Calu3 (cell line): Measurements from ENCODE around the gene OR52A5. TPM values are rescaled to one million over a fixed set of nuclear protein-coding genes. Genes with fewer than 3 reads are reported as not detected.

ENCODE experiments used
- BruUV-seq: library from RNA; stranded (reverse); fragments of 400-500 nt; replicated peaks from 2 replicates; lab custom pipeline; 2021; lab: Mats Ljungman, UMichigan
- CTCF ChIA-PET: fragments of 300-600 bp; sonication (Branson Sonifier 250); formaldehyde crosslinking; loops from one replicate; lab custom pipeline; 2022; ENCODE audit warnings: antibody characterized with exemption; lab: Charles Lee
- DNase-seq: peaks from one replicate; pipeline ENCODE4 v3.0.0; 2022
- H3K27ac Mint-ChIP-seq: one replicate; pipeline ENCODE4 v1.8.0; 2022; ENCODE audit warnings: mixed read lengths; ENCODE audit not compliant: unreplicated experiment
- H3K27me3 Mint-ChIP-seq: one replicate; pipeline ENCODE4 v1.8.0; 2022; ENCODE audit warnings: mixed read lengths; ENCODE audit not compliant: unreplicated experiment
- H3K36me3 Mint-ChIP-seq: one replicate; pipeline ENCODE4 v1.8.0; 2022; ENCODE audit warnings: mild to moderate bottlenecking, moderate library complexity, mixed read lengths; ENCODE audit not compliant: insufficient read depth, unreplicated experiment
- H3K4me1 Mint-ChIP-seq: one replicate; pipeline ENCODE4 v1.8.0; 2022; ENCODE audit warnings: mild to moderate bottlenecking, low read depth, mixed read lengths; ENCODE audit not compliant: unreplicated experiment
- H3K4me3 Mint-ChIP-seq: one replicate; pipeline ENCODE4 v1.8.0; 2022; ENCODE audit warnings: mild to moderate bottlenecking, low read depth, moderate library complexity, mixed read lengths; ENCODE audit not compliant: unreplicated experiment
- H3K9me3 Mint-ChIP-seq: one replicate; pipeline ENCODE4 v1.8.0; 2022; ENCODE audit warnings: low read depth, mixed read lengths; ENCODE audit not compliant: unreplicated experiment
- intact Hi-C: fragments of 100-400 bp; cut with micrococcal nuclease; formaldehyde crosslinking; loops from one replicate; pipeline ENCODE4 v1.10.0; 2022; ENCODE audit not compliant: unreplicated experiment
- total RNA-seq: library from RNA; stranded (reverse); gene quantifications from 2 replicates; pipeline ENCODE4 v1.2.3, GENCODE V29; 2022
- TF ChIP-seq, protein P1 (sequence below): fragments of 200-600 bp; IDR thresholded peaks from one replicate; pipeline ENCODE4 v1.8.0; 2022; ENCODE audit warnings: antibody characterized with exemption; ENCODE audit not compliant: unreplicated experiment

The OR52A5 gene
- total RNA-seq, 1 experiment from 2014 or later: not detected

DNA sequence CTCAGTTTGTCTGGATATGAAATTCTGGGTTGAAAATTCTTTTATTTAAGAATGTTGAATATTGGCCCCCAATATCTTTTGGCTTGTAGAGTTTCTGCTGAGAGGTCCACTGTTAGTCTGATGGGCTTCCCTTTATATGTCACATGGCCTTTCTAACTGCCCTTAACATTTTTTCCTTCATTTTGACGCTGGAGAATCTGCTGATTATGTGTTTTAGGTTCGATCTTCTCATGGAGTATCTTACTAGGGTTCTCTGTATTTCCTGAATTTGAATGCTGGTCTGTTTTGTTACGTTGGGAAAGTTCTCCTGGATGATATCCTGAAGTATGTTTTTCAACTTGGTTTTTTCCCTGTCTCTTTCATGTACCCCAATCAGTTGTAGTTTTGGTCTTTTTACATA is 22.8 kb downstream of the OR52A5 start:
- intact Hi-C loops: no loop called here
- no peaks in the 10 kb centered on the region for H3K4me1 Mint-ChIP-seq
- CTCF ChIA-PET: no interaction called here
- no peak overlapping the region for H3K4me3 Mint-ChIP-seq
- BruUV-seq: no TSS peak
- no peak overlapping the region for H3K27ac Mint-ChIP-seq
- H3K27me3 Mint-ChIP-seq: no peaks in the 10 kb centered on the region
- no peak for DNase-seq
- TF ChIP-seq, protein P1, sequence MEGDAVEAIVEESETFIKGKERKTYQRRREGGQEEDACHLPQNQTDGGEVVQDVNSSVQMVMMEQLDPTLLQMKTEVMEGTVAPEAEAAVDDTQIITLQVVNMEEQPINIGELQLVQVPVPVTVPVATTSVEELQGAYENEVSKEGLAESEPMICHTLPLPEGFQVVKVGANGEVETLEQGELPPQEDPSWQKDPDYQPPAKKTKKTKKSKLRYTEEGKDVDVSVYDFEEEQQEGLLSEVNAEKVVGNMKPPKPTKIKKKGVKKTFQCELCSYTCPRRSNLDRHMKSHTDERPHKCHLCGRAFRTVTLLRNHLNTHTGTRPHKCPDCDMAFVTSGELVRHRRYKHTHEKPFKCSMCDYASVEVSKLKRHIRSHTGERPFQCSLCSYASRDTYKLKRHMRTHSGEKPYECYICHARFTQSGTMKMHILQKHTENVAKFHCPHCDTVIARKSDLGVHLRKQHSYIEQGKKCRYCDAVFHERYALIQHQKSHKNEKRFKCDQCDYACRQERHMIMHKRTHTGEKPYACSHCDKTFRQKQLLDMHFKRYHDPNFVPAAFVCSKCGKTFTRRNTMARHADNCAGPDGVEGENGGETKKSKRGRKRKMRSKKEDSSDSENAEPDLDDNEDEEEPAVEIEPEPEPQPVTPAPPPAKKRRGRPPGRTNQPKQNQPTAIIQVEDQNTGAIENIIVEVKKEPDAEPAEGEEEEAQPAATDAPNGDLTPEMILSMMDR: no peak
- no peaks in the 10 kb centered on the region for H3K36me3 Mint-ChIP-seq
- H3K9me3 Mint-ChIP-seq: peaks cover 3% of the 10 kb centered on the region

DNA sequence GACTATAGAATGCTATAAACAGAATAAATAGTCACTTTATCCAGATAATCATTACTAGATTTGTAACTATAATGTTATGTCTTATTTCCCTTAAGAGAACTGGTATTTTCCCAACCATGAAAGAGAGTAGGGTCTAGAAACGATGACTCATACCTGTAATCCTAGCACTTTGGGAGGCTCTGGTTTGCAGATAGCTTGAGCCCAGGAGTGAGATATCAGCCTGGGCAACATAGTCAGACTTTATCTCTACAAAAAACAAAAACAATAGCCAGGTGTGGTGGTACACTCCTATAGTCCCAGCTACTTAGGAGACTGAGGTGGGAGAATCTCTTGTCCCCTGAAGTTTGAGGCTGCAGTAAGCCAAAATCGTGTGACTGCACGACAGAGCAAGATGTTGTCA is 30.9 kb downstream of the OR52A5 start:
- Mint-ChIP-seq H3K4me3 (no peak overlapping the region), H3K27me3 (no peaks in the 10 kb centered on the region), H3K36me3 (no peaks in the 10 kb centered on the region), H3K4me1 (no peaks in the 10 kb centered on the region), H3K27ac (no peak overlapping the region), H3K9me3 (no peaks in the 10 kb centered on the region)
- CTCF ChIA-PET: no interaction called here
- no peak for DNase-seq
- intact Hi-C loops: no loop called here
- BruUV-seq: no TSS peak
- TF ChIP-seq, protein P1: no peak

DNA sequence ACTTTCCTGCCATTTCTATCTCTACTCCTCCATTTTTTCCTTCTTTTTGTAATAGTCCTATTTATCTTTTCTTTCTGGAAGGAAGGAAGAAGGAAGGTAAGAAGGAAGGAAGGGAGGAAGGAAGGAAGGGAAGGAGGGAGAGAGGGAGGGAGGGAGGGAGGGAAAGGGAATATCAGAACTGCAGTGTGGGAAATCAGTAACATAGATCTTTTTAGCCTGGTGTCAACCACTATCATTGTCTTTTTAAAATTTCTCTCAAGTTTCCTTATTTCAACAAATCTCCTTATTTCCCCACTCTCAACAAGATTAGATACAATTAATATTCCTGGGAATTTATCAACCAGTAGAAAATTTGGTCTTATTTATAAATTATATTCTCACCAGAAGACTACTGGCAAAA is 35.1 kb downstream of the OR52A5 start:
- no peaks in the 10 kb centered on the region for H3K36me3 Mint-ChIP-seq
- no peak overlapping the region for H3K4me3 Mint-ChIP-seq
- no peaks in the 10 kb centered on the region for H3K9me3 Mint-ChIP-seq
- TF ChIP-seq, protein P1: no peak
- no peaks in the 10 kb centered on the region for H3K4me1 Mint-ChIP-seq
- intact Hi-C loops: no loop called here
- no peaks in the 10 kb centered on the region for H3K27me3 Mint-ChIP-seq
- DNase-seq: no peak
- H3K27ac Mint-ChIP-seq: no peak overlapping the region
- BruUV-seq: no TSS peak
- CTCF ChIA-PET: no interaction called here

DNA sequence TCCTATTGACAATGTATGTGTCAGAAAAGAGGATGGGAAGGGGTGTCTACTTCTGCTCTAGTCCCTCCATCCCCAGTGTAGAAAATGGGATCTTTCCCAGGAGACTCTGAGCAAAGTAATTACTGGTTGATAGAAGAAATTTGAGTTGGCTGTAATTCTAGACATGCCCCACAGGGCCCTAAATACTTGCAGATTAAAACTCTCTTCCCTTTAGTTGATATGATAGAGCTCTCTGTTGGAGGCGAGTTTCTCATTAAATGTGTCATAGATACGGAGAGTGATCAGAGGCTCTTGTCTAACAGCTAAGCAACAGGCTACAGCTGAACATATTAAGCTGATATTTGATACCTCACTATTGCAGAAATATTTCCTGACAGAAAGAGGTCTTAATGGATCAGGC is 35.9 kb downstream of the OR52A5 start:
- intact Hi-C loops: no loop called here
- Mint-ChIP-seq H3K9me3 (no peaks in the 10 kb centered on the region), H3K27me3 (no peaks in the 10 kb centered on the region), H3K36me3 (no peaks in the 10 kb centered on the region), H3K27ac (no peak overlapping the region), H3K4me1 (no peaks in the 10 kb centered on the region), H3K4me3 (no peak overlapping the region)
- TF ChIP-seq, protein P1: no peak
- no TSS peak for BruUV-seq
- CTCF ChIA-PET: no interaction called here
- DNase-seq: no peak
